IMR-90 (cell line): ENCODE results near the gene ABHD13. TPM values are rescaled to one million over a fixed set of nuclear protein-coding genes. Genes with fewer than 3 reads are reported as not detected.

Experiments
- ATAC-seq: fragments of 200-7000 bp; cut with Tn5 transposase; 2 replicates; pipeline ENCODE4 v1.9.1; 2020; ENCODE audit warnings: low read depth, mild to moderate bottlenecking, moderate library complexity
- BruUV-seq: library from RNA; stranded (reverse); fragments of 400-500 nt; replicated peaks from 2 replicates; lab custom pipeline; 2021; lab: Mats Ljungman, UMichigan
- CTCF ChIA-PET: fragments of 300-600 bp; formaldehyde crosslinking; extraction: SDS; loops from one replicate; lab custom pipeline; 2021; ENCODE audit warnings: antibody characterized with exemption; lab: Yijun Ruan, JAX
- POLR2A ChIA-PET: fragments of 300-600 bp; sonication (Branson Sonifier 250); formaldehyde crosslinking; loops from one replicate; lab custom pipeline; 2022; ENCODE audit warnings: antibody characterized with exemption; ENCODE audit not compliant: unreplicated experiment; lab: Charles Lee
- DNase-seq: peaks from one replicate; pipeline ENCODE4 v3.0.0; 2013
- H2AFZ ChIP-seq: replicated peaks from 2 replicates; pipeline ENCODE3; 2013; ENCODE audit warnings: low read length, mild to moderate bottlenecking; ENCODE audit not compliant: poor library complexity
- H2AK5ac ChIP-seq: 2 replicates; pipeline ENCODE4 v1.6.1; 2013; ENCODE audit warnings: low read depth, low read length, inconsistent platforms
- H2AK9ac ChIP-seq: replicated peaks from 2 replicates; pipeline ENCODE3; 2013; ENCODE audit warnings: mild to moderate bottlenecking, low read depth, low read length, moderate library complexity; ENCODE audit not compliant: poor library complexity
- H2BK120ac ChIP-seq: 2 replicates; pipeline ENCODE4 v1.6.1; 2013; ENCODE audit warnings: low read depth, low read length, inconsistent platforms
- H2BK15ac ChIP-seq: 3 replicates; pipeline ENCODE4 v1.6.1; 2013; ENCODE audit warnings: low read depth, low read length, inconsistent platforms
- H2BK20ac ChIP-seq: 2 replicates; pipeline ENCODE4 v1.6.1; 2013; ENCODE audit warnings: low read depth, mild to moderate bottlenecking, inconsistent platforms, low read length, moderate library complexity
- H2BK5ac ChIP-seq: 2 replicates; pipeline ENCODE4 v1.6.1; 2013; ENCODE audit warnings: mild to moderate bottlenecking, low read depth, low read length, inconsistent platforms; ENCODE audit not compliant: poor library complexity, severe bottlenecking
- H3K14ac ChIP-seq: replicated peaks from 2 replicates; pipeline ENCODE4 v1.6.1; 2013; ENCODE audit warnings: low read depth, low read length, inconsistent platforms
- H3K18ac ChIP-seq: 2 replicates; pipeline ENCODE4 v1.6.1; 2013; ENCODE audit warnings: low read depth, low read length, control low read depth
- H3K23ac ChIP-seq: 2 replicates; pipeline ENCODE4 v1.6.1; 2013; ENCODE audit warnings: low read depth, low read length, inconsistent platforms
- H3K27ac ChIP-seq: 2 replicates; pipeline ENCODE4 v1.5.1; 2013; ENCODE audit warnings: mild to moderate bottlenecking, control low read depth, low read length; ENCODE audit not compliant: insufficient read depth
- H3K27me3 ChIP-seq: 2 replicates; pipeline ENCODE4 v1.6.1; 2013; ENCODE audit warnings: low read length; ENCODE audit not compliant: control insufficient read depth, insufficient read depth
- H3K36me3 ChIP-seq: 2 replicates; pipeline ENCODE4 v1.6.1; 2013; ENCODE audit warnings: low read length, mixed read lengths; ENCODE audit not compliant: control insufficient read depth, insufficient read depth
- H3K4ac ChIP-seq: 2 replicates; pipeline ENCODE4 v1.6.1; 2013; ENCODE audit warnings: low read depth, low read length, inconsistent platforms
- H3K4me1 ChIP-seq: 2 replicates; pipeline ENCODE4 v1.6.1; 2013; ENCODE audit warnings: low read length, mixed read lengths; ENCODE audit not compliant: control insufficient read depth, insufficient read depth
- H3K4me2 ChIP-seq: 2 replicates; pipeline ENCODE4 v1.6.1; 2013; ENCODE audit warnings: low read depth, mild to moderate bottlenecking, control low read depth, low read length, moderate library complexity
- H3K4me3 ChIP-seq: 2 replicates; pipeline ENCODE4 v1.5.1; 2013; ENCODE audit warnings: low read depth, mild to moderate bottlenecking, control low read depth, low read length, moderate library complexity; ENCODE audit not compliant: insufficient read depth
- H3K56ac ChIP-seq: 2 replicates; pipeline ENCODE4 v1.6.1; 2013; ENCODE audit warnings: low read length, inconsistent platforms; ENCODE audit not compliant: insufficient read depth; ENCODE audit errors: extremely low read depth
- H3K79me1 ChIP-seq, 2 experiments: 2 replicates each; pipeline ENCODE4 v1.6.1; 2013; ENCODE audit warnings: low read length in 2 of 2, inconsistent platforms in 1 of 2, low read depth in 1 of 2
- H3K9ac ChIP-seq: 2 replicates; pipeline ENCODE4 v1.6.1; 2013; ENCODE audit warnings: low read depth, low read length, control low read depth
- H3K9me1 ChIP-seq: 2 replicates; pipeline ENCODE4 v1.6.1; 2013; ENCODE audit warnings: low read length, inconsistent platforms; ENCODE audit not compliant: insufficient read depth
- H3K9me3 ChIP-seq: 2 replicates; pipeline ENCODE4 v1.6.1; 2013; ENCODE audit warnings: low read length; ENCODE audit not compliant: control insufficient read depth, insufficient read depth
- H4K20me1 ChIP-seq: 2 replicates; pipeline ENCODE4 v1.6.1; 2013; ENCODE audit warnings: low read length, inconsistent platforms; ENCODE audit not compliant: insufficient read depth
- H4K5ac ChIP-seq: 2 replicates; pipeline ENCODE4 v1.6.1; 2013; ENCODE audit warnings: mild to moderate bottlenecking, low read depth, low read length, control low read depth
- H4K8ac ChIP-seq, 2 experiments: 2 replicates each; pipeline ENCODE4 v1.6.1; 2013; ENCODE audit warnings: low read depth in 2 of 2, low read length in 2 of 2, control low read depth in 1 of 2, inconsistent platforms in 1 of 2
- H4K91ac ChIP-seq: 2 replicates; pipeline ENCODE4 v1.6.1; 2013; ENCODE audit warnings: low read depth, low read length, inconsistent platforms; ENCODE audit not compliant: insufficient read depth
- CEBPB ChIP-seq: IDR thresholded peaks from 2 replicates; pipeline ENCODE4 v1.6.1; 2012; ENCODE audit warnings: low read depth, low read length, improper control_type of control experiment
- FOS ChIP-seq: fragments of 150-350 bp; IDR thresholded peaks from 2 replicates; pipeline ENCODE4 v1.6.1; 2016; ENCODE audit warnings: low read depth, low read length
- MAFK ChIP-seq: IDR thresholded peaks from 2 replicates; pipeline ENCODE4 v1.6.1; 2012; ENCODE audit warnings: low read depth, low read length, improper control_type of control experiment
- POLR2A ChIP-seq: IDR thresholded peaks from 2 replicates; pipeline ENCODE4 v1.6.1; 2012; ENCODE audit warnings: mild to moderate bottlenecking, low read depth, low read length
- RCOR1 ChIP-seq: IDR thresholded peaks from 2 replicates; pipeline ENCODE4 v1.6.1; 2012; ENCODE audit warnings: mild to moderate bottlenecking, low read length, improper control_type of control experiment; ENCODE audit not compliant: insufficient replicate concordance
- WGBS, 2 experiments: methylation state at CpG; one replicate each; pipeline versions ENCODE4 v1.1.5 to v1.1.7; 2013; ENCODE audit warnings: missing lambda C conversion rate in 2 of 2; ENCODE audit not compliant: insufficient read length in 1 of 2; ENCODE audit errors: extremely low coverage in 2 of 2; 5-methylcytosine and 5-hydroxymethylcytosine counted together
- dilution Hi-C: fragments of 300-500 bp; cut with HindIII; formaldehyde crosslinking; loops from one replicate; pipeline ENCODE4 v1.14.3; 2018; ENCODE audit warnings: low sequenced_read_pairs; ENCODE audit not compliant: unreplicated experiment
- in situ Hi-C: fragments of 300-500 bp; cut with MboI; formaldehyde crosslinking; loops from 3 replicates; pipeline ENCODE4 v1.14.3; 2019; ENCODE audit warnings: low sequenced_read_pairs, inconsistent platforms, mixed read lengths
- intact Hi-C: fragments of 100-400 bp; cut with micrococcal nuclease; formaldehyde crosslinking; loops from 2 replicates; pipeline ENCODE4 v1.10.0; 2022
- polyA plus RNA-seq, 3 experiments: library from polyadenylated mRNA; depleted of rRNA; stranded (reverse); fragments of >200 nt; gene quantifications; 2 replicates each; pipeline ENCODE4 v1.2.3, GENCODE V29; 2012; ENCODE audit warnings: low replicate concordance in 1 of 3
- total RNA-seq: library from RNA; depleted of rRNA; stranded (reverse); fragments of >200 nt; gene quantifications from 2 replicates; pipeline ENCODE4 v1.2.3, GENCODE V29; 2012

Gene ABHD13
- total and polyA plus RNA-seq, 2 of the 4 experiments (the other 2 are of a cell fraction) = 4.0 to 4.1 TPM

- Histone ChIP-seq H4K5ac (no peak overlapping the region), H3K4me1 (no peaks in the 10 kb centered on the region), H3K4me2 (no peak overlapping the region), H3K9me1 (no peaks in the 10 kb centered on the region), H2BK120ac (no peak overlapping the region), H3K4ac (no peak overlapping the region), H4K91ac (no peak overlapping the region), H3K56ac (no peak overlapping the region), H2AFZ (no peak overlapping the region), H2BK5ac (no peak overlapping the region), H3K18ac (no peak overlapping the region), H4K8ac (no peak overlapping the region), H4K20me1 (no peaks in the 10 kb centered on the region), H2AK9ac (no peak overlapping the region), H2BK15ac (no peak overlapping the region), H3K9ac (no peak overlapping the region), H3K27ac (no peak overlapping the region), H3K27me3 (peaks cover 6% of the 10 kb centered on the region), H3K9me3 (peaks cover 1% of the 10 kb centered on the region; the same call in 1 of the 2 replicates), H3K4me3 (no peak overlapping the region), H3K36me3 (no peaks in the 10 kb centered on the region), H2BK20ac (no peak overlapping the region), H2AK5ac (no peak overlapping the region), H3K79me1 (no peaks in the 10 kb centered on the region), H3K23ac (no peak overlapping the region), H3K14ac (no peak overlapping the region)
- peak; percentile 43 for DNase-seq
- no TSS peak for BruUV-seq
- dilution Hi-C loops = no loop called here
- TF ChIP-seq MAFK (no peak), POLR2A (no peak), RCOR1 (no peak), CEBPB (no peak), FOS (no peak)
- ChIA-PET POLR2A (no interaction called here), CTCF (no interaction called here)
- in situ Hi-C loops = no loop called here
- intact Hi-C loops = no loop called here
- peak; percentile 37; the same call in 1 of the 2 replicates for ATAC-seq
- no CpG with 5 or more reads among the region's 1 CpG for WGBS, 2 experiments
Observed at GRCh38 chr13:108200781-108201398, 17.3 kb upstream of the ABHD13 start.
